Ishikawa (cell line): ENCODE results near the gene RABGAP1L.
A peak's percentile ranks its signal among the peaks of the same experiment; 100 is the strongest.

Experiments used
- CEBPB ChIP-seq: IDR thresholded peaks from 2 replicates; pipeline ENCODE4 v1.6.1; 2012
- CREB1 ChIP-seq: IDR thresholded peaks from 2 replicates; pipeline ENCODE4 v1.6.1; 2012; ENCODE audit warnings: low read depth
- EGR1 ChIP-seq: IDR thresholded peaks from 2 replicates; pipeline ENCODE4 v1.6.1; 2012
- EP300 ChIP-seq: IDR thresholded peaks from 2 replicates; pipeline ENCODE4 v1.6.1; 2012; ENCODE audit warnings: borderline replicate concordance
- FOXM1 ChIP-seq: IDR thresholded peaks from 2 replicates; pipeline ENCODE4 v1.6.1; 2012; ENCODE audit warnings: low read depth, borderline replicate concordance
- MAX ChIP-seq: IDR thresholded peaks from 2 replicates; pipeline ENCODE4 v1.6.1; 2012
- NFIC ChIP-seq: IDR thresholded peaks from 2 replicates; pipeline ENCODE4 v1.6.1; 2012
- RAD21 ChIP-seq: IDR thresholded peaks from 2 replicates; pipeline ENCODE4 v1.6.1; 2012; ENCODE audit warnings: low read depth
- TAF1 ChIP-seq: IDR thresholded peaks from 2 replicates; pipeline ENCODE4 v1.6.1; 2012; ENCODE audit warnings: low read depth, mild to moderate bottlenecking
- TCF12 ChIP-seq: IDR thresholded peaks from 2 replicates; pipeline ENCODE4 v1.6.1; 2012; ENCODE audit warnings: low read depth
- TEAD4 ChIP-seq: IDR thresholded peaks from 2 replicates; pipeline ENCODE4 v1.6.1; 2012
- YY1 ChIP-seq: IDR thresholded peaks from 2 replicates; pipeline ENCODE4 v1.6.1; 2012; ENCODE audit warnings: low read depth
- ZBTB7A ChIP-seq: IDR thresholded peaks from 2 replicates; pipeline ENCODE4 v1.6.1; 2012; ENCODE audit warnings: low read depth
- TF ChIP-seq, protein P1 (sequence below): IDR thresholded peaks from 2 replicates; pipeline ENCODE4 v1.6.1; 2012; ENCODE audit warnings: low read depth, mild to moderate bottlenecking
- TF ChIP-seq, protein P2 (sequence below): IDR thresholded peaks from 2 replicates; pipeline ENCODE4 v1.6.1; 2012

RABGAP1L gene

GRCh38 chr1:174957829-174958228, 798.5 kb downstream of the RABGAP1L start:
- TF ChIP-seq, protein P1, sequence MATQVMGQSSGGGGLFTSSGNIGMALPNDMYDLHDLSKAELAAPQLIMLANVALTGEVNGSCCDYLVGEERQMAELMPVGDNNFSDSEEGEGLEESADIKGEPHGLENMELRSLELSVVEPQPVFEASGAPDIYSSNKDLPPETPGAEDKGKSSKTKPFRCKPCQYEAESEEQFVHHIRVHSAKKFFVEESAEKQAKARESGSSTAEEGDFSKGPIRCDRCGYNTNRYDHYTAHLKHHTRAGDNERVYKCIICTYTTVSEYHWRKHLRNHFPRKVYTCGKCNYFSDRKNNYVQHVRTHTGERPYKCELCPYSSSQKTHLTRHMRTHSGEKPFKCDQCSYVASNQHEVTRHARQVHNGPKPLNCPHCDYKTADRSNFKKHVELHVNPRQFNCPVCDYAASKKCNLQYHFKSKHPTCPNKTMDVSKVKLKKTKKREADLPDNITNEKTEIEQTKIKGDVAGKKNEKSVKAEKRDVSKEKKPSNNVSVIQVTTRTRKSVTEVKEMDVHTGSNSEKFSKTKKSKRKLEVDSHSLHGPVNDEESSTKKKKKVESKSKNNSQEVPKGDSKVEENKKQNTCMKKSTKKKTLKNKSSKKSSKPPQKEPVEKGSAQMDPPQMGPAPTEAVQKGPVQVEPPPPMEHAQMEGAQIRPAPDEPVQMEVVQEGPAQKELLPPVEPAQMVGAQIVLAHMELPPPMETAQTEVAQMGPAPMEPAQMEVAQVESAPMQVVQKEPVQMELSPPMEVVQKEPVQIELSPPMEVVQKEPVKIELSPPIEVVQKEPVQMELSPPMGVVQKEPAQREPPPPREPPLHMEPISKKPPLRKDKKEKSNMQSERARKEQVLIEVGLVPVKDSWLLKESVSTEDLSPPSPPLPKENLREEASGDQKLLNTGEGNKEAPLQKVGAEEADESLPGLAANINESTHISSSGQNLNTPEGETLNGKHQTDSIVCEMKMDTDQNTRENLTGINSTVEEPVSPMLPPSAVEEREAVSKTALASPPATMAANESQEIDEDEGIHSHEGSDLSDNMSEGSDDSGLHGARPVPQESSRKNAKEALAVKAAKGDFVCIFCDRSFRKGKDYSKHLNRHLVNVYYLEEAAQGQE = no peak
- TF ChIP-seq CEBPB = no peak
- TF ChIP-seq, protein P2, sequence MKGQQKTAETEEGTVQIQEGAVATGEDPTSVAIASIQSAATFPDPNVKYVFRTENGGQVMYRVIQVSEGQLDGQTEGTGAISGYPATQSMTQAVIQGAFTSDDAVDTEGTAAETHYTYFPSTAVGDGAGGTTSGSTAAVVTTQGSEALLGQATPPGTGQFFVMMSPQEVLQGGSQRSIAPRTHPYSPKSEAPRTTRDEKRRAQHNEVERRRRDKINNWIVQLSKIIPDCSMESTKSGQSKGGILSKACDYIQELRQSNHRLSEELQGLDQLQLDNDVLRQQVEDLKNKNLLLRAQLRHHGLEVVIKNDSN = no peak
- TF ChIP-seq TEAD4 = no peak
- no peak for TF ChIP-seq NFIC
- no peak for TF ChIP-seq ZBTB7A
- no peak for TF ChIP-seq CREB1
- no peak for TF ChIP-seq RAD21
- TF ChIP-seq YY1 = no peak
- no peak for TF ChIP-seq TAF1
- TF ChIP-seq EP300 = no peak
- TF ChIP-seq MAX = no peak
- TF ChIP-seq EGR1 = no peak
- TF ChIP-seq FOXM1 = no peak
- no peak for TF ChIP-seq TCF12

DNA sequence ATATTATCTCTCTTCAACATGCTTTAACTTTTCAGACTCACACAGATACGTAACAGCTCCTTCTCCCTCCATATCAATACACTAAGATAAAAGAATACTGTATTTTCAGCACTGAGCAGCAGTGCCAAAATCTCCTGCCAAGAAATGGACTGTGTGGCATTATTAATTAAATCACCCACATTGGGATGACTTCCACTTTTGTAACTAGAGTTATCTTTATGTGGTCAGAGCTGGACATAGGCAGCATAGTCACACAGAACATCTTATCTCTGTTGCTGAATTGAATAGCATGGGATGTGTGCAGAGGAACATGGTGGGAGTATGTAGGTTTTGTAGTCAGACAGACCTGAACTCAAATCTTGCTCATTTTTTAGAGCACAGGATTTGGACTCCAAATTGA, 799.1 kb downstream of the RABGAP1L start:
- TF ChIP-seq TEAD4 = no peak
- TF ChIP-seq, protein P2 = no peak
- TF ChIP-seq EP300 = no peak
- no peak for TF ChIP-seq CEBPB
- TF ChIP-seq, protein P1 = no peak
- no peak for TF ChIP-seq CREB1
- no peak for TF ChIP-seq EGR1
- no peak for TF ChIP-seq TCF12
- TF ChIP-seq FOXM1 = no peak

GRCh38 chr1:174960362-174960761, 801.0 kb downstream of the RABGAP1L start:
- TF ChIP-seq CEBPB (no peak), FOXM1 (no peak), ZBTB7A (no peak), MAX (no peak), NFIC (no peak), EP300 (no peak)
- TF ChIP-seq, protein P2 = no peak

DNA sequence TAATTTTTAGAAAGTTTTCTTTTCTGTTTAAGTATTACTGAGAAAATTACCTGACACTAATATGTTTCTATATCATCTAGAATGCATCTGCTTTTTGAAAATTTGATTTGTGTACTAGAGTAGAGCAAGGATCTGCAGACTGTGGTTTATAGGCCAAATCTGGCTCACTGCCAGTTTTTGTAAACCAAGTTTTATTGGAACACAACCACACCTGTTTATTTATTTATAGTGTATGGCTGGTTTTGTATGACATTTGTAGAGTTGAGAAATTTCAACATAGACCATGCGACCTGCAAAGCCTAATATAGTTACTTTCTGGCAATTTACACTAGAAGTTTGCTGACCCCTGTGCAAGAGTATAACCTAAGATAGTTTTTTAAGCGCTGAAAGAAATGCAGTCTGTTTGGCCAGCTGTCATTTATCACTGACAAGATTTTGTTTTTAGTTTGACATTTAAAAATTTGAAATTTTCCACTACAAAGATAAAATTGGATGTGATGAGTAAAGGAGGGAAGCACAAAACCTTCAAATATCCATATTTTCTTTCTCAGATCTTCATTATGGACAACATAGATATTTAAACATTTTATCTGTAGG, 804.3 kb downstream of the RABGAP1L start:
- TF ChIP-seq CREB1 (no peak), NFIC (peak; percentile 50)

- TF ChIP-seq YY1 (no peak), MAX (no peak), TEAD4 (no peak), FOXM1 (no peak), CEBPB (no peak), ZBTB7A (no peak), NFIC (no peak), EGR1 (no peak), TCF12 (no peak), TAF1 (no peak), CREB1 (no peak), EP300 (no peak), RAD21 (no peak)
- TF ChIP-seq, protein P2 = no peak
- TF ChIP-seq, protein P1 = no peak
These were observed 805.1 kb downstream of the RABGAP1L start for GRCh38 chr1:174964261-174964971.
